HG03025 (cell line): ENCODE measurements around the gene NOD1.
"Not testable (repeated sequence)": the region's sequence is repeated elsewhere in the genome, so short reads cannot be mapped to it uniquely, and the experiment has no call there.

ENCODE experiments used
- ATAC-seq: cut with Tn5 transposase; IDR thresholded peaks from one replicate; pipeline ENCODE4 v1.9.1; 2021; ENCODE audit warnings: mild to moderate bottlenecking, moderate library complexity; ENCODE audit not compliant: unreplicated experiment, low FRiP score

NOD1 gene

DNA sequence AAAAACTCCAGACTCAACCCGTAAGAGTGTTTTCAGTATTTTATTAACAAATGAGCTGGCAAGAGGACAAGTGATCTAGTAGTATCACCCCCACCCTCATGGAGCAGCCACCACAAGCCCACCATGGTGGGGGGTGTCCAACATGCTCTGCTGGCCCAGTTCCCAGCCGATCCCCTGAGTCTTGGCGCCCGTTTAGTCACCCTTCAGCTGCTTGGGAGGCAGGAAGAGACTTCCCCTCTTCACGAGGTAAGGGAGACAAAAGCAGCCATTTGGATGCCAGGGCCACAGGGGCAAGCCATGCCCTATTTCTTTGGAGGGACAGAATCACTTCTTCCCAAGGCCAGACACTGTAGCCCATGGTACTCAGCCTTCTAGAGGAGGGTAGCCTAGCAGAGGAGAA lies 54.1 kb downstream of the NOD1 start:
- no peak for ATAC-seq

DNA sequence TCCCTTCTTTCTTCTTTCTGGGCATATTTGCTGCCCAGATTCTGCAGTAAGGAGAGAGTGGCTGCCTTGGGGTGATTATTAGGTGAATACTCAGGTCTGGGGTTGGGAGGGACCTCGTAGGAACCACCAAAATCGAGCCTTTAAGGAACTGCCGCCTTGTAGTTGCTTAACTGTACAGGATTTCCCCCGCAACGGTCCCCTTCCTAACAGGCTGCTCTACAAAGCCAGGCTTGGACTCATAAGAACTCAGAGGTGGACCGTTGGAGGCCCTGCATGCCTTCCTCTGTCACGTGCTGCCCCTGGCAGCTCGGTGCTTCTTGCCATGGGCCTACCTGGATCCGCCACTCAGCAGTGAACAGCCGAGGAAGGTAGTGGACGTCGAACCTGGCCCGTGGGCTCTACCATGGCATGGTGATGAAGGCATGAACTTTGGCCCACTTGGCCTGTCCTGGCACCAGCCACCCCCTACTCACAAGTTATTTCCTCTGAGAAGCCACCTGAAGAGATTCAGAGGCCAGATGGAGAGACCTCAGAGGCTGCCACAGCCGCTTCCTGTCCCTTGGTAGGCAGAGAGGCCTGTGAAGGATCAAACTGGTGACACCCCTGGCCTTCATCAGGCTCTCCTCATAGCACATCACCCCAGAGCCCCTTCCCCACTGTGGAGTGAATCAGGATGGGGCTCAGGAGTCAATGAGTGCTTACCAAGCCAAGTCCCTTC lies 54.6 kb downstream of the NOD1 start:
- ATAC-seq: no peak

DNA sequence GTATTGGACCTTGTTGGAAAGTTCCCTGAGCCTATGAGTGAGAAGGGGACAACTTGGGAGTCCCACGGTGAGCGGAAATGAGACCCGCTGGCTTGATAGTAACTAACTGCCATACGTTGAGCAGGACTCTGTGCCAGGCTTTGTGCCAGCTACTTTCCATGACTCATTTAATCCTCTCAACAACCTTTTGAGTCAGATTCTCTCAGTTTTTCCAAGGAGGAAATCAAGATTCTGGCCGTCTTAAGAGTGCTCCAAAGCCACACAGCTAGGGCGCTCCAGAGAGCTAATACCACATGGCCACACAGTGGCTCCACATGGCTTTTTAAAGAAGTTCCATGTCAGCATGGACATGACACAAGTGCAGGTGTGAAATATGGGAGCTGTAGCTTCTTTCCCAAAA lies 55.7 kb downstream of the NOD1 start:
- no peak for ATAC-seq

DNA sequence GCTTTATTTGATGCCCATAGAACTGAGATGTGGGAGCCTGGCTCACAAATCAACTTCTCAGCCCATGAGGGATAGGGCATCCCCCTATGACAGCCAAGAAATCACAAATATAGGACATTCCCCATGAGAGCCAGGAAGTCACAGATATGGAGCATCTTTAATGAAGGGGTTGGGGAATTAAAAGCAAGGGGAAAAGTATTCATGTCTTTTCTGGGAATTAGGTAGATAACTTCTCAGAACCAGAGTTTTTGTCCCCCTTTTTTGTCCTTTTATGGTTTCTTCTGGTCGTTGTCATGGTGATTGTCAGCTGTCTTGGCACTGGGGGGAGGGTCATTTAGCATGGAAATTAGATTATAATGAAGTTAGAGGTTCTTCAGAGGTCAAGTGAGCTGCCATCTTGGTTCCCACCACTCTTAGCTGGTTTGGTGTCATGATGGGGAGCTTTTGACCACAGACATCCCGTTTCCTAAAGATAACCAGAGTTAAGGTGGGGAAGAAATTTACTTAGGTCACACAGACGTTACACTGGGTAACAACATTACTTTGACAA lies 56.9 kb downstream of the NOD1 start:
- no peak for ATAC-seq

DNA sequence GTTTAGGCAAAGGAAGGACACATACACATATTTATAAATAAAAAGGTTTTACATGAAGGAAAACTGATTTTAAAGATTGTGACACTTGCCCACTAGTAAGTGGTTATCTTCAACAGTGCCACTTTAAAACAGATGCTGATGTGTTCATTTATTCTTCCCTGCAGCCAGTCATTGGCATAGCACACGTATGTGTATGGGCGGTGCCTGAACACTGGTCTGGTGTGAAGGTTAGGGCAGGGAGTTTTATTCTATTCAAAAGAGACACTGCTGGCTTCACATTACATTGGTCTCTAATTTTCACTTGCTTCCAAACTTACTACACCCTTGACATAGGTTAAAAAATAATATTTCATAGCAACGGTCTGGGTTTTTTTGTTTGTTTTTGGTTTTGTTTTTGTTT lies 57.9 kb downstream of the NOD1 start:
- no peak for ATAC-seq

DNA sequence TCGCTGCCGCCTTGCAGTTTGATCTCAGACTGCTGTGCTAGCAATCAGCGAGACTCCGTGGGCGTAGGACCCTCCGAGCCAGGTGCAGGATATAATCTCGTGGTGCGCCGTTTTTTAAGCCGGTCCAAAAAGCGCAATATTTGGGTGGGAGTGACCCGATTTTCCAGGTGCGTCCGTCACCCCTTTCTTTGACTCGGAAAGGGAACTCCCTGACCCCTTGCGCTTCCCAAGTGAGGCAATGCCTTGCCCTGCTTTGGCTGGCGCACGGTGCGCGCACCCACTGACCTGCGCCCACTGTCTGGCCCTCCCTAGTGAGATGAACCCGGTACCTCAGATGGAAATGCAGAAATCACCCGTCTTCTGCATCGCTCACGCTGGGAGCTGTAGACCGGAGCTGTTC lies 58.5 kb downstream of the NOD1 start:
- not testable (repeated sequence) for ATAC-seq

DNA sequence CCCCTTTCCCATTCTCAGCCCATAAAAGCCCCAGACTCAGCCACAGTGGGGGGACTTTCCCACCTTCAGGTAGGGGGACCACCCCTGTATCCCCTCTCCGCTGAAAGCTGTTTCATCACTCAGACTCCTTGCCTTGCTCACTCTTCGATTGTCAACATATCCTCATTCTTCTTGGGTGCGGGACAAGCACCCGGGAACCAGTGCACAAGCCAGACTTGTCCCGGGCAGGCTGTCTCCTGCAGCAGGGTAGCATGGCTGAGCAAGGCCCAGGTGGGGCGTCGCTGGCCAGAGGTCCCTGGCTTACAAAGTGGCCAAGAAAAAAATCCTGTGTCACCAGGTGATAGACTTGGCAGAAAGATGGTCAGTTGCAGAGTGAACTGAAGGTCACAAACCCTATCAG lies 64.7 kb downstream of the NOD1 start:
- ATAC-seq: no peak

DNA sequence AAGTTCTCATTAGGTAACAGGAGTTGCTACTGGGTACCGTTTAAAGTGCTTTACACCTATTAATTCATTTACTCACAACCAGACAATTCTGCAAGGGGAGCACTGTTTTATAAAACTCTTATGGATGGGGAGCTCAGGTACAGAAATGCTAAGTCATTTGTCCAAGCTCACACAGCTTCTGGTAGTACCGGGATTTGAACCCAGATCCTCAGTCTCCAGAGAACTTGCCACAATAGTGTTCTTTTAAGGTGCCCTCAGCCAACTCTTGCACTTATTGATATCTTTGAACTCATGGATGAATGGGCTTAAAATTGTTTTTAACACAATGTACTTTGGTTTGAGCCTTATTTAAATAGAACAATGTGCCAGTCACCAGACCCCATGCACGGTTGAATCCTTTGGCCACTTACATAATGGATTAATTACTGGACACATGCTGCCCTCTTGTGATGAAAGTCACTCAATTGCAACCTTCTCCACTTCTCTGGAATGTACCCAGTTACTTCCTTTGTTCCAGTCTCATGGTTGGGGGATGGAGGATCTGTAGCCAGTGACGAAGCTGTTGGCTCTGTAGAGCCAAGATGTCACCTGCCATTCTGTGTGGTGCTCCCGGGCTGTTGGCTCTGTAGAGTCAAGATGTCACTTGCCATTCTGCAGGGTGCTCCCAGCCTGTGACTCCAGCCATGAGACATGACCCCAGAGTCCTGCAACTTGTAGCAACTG lies 65.6 kb downstream of the NOD1 start:
- no peak for ATAC-seq

DNA sequence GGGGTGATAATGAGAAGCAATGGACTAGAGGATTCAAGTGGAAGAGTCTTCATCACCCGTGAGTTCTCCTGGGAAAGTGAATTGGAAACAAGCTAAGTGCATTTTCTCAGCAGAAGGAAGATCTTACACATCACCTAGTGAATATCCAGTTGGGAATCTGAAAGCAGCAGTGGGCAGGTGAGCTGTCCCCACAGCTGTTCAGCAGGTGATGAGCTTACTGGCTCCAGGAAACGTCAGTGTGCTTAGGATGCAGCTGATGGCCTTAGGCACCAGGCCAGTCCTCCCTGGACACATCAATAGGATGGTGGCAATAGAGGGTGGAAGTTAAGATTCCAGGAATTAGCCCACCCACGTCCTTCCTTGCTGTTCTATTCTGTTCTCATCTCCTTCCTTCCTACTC lies 66.7 kb downstream of the NOD1 start:
- no peak for ATAC-seq

DNA sequence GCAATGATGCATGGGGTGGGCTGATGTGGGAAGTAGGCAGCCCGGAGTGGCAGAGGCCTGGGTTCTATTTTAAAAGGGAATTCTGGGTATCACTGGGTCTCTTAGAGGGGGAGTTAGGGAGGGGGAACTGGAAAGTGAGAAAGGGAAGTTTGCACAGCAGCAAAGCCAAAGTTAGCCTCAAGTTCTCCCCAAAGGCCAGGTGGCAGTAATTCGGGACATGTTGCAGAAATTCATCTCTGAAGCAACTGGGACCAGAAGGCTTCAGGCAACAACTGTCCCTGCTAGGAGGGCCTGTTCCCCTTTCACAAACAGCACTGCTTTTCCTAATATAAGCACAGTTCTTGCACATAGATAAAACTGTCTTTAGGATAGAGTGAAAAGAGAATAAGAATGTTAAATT lies 67.4 kb downstream of the NOD1 start:
- ATAC-seq: no peak

DNA sequence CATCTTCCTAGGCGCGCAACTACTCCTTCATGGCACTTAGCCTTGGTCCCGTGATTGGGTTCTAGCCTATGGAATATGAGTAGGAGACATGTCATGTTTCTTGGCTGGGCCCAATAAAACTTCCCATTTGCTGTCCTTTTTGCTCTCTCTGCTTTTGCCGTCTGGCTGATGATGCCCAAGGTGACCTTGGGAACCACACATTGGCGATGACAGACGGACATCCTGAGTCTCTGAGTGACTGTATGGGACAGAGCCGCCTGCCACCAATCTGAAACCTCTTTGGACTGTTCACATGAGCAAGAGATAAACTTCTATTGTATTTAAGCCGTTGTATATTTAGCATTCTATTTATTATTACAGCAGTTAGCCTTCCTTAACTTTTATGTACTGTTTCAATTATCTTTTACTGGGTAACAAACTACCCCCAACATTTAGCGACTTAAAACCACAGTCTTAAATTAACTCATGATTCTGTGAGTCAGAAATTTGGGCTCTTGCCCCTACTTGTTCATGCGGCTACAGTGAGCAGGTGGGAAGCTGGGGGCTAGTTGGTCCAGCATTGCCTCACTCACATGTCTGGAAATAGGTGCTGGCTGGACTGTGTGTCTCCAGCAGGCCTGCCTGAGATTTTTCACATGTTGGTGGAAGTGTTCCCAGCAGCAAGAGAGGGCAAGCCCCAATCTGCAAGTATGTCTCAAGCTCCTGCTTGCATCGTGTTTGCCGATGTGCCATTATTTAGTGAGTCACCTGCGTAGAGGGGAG lies 71.7 kb downstream of the NOD1 start:
- no peak for ATAC-seq

DNA sequence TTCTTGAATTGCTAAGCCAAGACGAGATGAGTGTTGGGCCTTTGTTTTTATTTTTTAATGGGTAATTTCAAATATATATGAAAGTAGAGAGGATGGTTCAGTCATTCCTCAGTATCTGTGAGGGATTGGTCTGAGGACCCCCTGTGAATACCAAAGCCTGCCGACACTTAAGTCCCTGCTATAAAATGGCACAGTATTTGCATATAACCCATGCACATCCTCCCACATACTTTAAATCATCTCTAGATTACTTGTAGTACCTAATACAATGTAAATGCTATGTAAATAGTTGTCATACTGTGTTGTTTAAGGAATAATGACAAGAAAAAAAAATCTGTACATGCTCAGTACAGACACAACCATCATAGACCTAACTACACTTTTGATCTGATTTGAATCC lies 73.4 kb downstream of the NOD1 start:
- no peak for ATAC-seq

DNA sequence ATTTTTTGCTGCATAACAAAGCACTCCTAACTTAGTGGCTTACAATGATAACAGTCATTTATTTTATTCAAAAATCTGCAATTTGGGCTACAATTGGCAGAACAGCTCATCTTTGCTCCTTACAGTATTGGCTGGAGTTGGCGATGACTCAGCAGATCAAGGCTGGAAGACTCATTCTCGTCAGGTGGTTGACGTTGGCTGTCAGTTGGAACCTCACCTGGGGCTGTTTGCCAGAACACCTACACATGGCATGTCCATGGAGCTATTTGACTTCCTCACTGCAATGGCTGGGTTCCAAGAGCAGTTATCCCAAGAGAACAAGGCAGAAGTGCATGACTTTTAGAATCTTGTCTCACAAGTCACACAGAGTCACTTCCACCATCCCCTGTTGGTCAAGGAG lies 75.1 kb downstream of the NOD1 start:
- ATAC-seq: no peak

DNA sequence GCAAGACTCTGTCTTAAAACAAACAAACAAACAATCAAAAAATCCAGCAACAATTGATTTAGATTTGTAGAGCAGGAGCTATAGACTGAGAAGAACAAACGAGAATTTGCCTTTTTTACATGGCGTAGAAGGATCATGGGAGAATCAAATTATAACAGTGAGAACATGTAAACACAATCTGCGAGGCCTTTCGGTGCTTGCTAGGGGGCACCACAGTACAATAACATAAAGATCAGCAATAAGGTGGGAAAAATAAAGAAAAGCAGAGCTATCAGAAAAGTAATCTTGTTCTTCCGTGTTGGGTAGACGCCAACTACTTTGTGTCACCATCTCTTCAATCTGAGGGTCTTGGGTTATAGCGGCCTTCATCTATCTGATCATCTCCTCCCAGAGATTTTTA lies 82.2 kb downstream of the NOD1 start:
- no peak for ATAC-seq

DNA sequence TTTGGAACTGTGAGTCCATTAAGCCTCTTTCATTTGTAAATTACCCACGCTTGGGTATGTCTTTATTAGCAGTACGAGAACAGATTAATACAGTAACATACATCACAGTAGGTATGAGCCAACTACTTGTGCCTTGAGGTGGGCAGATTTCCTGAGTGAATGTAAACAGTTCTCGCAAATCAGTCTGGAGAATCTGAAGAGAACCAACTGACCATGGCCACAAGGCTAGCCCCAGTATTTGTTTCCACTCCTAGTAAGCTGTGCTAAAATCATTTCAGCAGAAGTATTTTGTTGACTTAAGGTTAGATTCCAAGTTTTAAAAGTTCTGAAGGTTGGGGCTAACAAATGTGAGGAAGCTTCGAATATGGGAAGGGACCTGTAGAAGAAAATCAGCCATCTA lies 82.9 kb downstream of the NOD1 start:
- no peak for ATAC-seq

DNA sequence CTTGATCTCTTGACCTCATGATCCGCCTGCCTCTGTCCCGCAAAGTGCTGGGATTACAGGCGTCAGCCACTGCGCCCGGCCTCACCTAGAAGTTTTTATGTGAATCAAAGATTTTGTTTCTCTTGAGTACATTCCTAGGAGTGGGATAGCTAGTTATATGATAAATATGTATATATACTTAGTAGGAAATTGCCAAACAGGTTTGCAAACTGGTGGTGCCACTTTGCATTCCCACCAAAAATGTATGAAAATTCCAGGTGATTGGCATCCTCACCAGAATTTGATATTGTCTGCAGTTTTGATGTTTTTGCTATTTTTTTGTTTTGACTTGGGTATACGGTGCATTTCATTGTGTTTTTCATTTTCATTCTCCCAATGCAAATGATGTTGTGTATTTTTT lies 86.8 kb downstream of the NOD1 start:
- ATAC-seq: no peak

DNA sequence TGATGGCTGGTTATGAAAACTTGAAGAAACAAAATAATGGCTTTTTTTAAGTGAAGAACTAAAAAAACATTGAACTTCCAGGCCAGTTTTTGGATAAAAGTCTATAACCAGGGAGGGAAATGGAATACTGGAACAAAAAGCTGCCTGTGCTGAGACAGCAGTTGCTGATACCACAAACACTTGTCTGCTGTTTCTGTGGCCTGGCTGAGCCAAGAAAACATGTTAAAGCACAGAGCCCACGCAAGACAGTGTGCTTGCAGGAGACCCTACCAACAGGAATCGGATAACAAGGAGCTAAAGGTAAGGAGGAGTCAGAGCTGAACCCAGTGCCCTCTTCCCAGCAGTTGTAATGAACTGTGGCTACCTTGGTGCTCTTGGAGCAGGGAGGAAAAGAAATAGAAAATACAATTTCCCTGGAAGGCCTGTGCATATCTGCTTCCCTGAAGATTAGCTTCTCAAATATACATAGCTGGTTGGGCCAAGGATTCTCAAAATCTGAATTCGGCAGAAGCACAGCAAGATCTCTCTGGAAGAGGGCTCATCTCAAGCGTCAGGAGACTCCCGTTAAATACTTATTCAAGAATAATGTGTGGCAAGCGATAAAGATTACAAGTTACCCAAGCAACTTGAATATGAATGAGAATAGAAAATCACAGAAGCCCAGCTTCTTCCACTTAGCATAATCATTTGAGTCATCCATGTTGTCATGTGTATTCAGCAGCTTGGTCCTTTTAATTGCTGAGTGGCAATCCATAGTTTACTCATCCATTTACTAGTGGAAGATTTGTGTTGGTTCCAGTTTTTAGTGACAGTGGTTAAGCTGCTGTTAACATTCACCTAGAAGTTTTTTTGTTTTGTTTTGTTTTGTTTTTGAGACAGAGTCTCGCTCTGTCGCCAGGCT lies 87.6 kb downstream of the NOD1 start:
- no peak for ATAC-seq

DNA sequence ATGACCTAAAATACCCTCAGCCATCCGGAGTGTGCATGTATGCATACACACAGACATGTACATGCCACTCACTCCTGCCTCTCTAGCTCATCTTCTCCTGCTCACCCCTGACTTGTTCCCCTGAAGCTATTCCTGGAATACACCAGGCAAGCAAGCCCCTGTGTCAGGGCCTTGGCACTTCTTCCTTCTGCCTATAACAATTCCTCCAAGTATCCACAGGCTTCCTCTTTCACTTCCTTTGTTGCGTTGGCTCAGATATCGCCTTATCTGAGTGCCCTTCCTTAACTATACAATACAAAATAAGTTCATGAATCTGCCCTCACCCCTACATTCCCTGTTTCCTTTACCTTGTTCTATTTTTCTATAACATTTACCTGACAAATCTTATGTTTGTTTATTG lies 88.8 kb downstream of the NOD1 start:
- no peak for ATAC-seq

DNA sequence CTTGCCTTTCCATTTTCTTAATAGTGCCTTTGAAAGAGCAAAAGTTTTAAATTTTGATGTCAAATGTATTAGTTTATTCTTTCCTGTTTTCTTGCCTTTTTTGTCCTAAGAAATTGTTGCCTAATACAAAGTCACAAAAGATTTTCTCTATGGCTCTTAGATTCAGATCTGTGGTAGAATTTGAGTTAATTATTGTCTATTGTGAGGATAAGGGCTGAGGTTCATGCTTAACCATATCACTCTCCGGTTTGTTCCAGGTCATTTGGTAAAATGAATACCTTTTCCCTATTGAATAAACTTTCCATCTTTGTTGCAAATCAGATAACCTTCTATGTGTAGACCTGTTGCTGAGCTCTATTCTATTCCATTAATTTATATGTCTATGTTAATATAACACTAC lies 96.0 kb downstream of the NOD1 start:
- ATAC-seq: no peak

DNA sequence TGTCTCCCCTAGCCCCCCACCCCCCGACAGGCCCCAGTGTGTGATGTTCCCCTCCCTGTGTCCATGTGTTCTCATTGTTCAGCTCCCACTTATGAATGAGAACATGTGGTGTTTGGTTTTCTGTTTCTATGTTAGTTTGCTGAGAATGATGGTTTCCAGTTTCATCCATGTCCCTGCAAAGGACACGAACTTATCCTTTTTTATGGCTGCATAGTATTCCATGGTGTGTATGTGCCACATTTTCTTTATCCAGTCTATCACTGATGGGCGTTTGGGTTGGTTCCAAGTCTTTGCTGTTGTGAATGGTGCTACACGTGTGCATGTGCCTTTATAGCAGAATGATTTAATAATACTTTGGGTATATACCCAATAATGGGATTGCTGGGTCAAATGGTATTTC lies 97.8 kb downstream of the NOD1 start:
- ATAC-seq: not testable (repeated sequence)
